CD14-positive monocyte (primary cell): Measurements from ENCODE around the gene IPO11. TPM values are rescaled to one million over a fixed set of nuclear protein-coding genes. Genes with fewer than 3 reads are reported as not detected.

Experiments
- DNase-seq, 3 donors: peaks; one replicate each; pipeline ENCODE4 v3.0.0-alpha.2; 2011 to 2022
- H2AFZ ChIP-seq: 2 replicates; pipeline ENCODE4 v1.6.0; 2012; ENCODE audit warnings: mild to moderate bottlenecking, low read depth, low read length, inconsistent platforms; ENCODE audit not compliant: insufficient read depth, poor library complexity, severe bottlenecking
- H3K27ac ChIP-seq, 2 donors: 1 replicate in 1 of 2; 2 replicates in 1 of 2; pipeline ENCODE4 v1.5.1; 2012 to 2013; ENCODE audit warnings: low read length in 2 of 2, control low read depth in 1 of 2, inconsistent platforms in 1 of 2, low read depth in 1 of 2, mild to moderate bottlenecking in 1 of 2
- H3K27me3 ChIP-seq, 2 donors: one replicate each; pipeline versions ENCODE4 v1.6.0 to v1.6.1; 2011 to 2013; ENCODE audit warnings: low read length in 2 of 2; ENCODE audit not compliant: control insufficient read depth in 2 of 2, insufficient read depth in 2 of 2
- H3K36me3 ChIP-seq, 2 donors: replicated peaks in 1 of 2; 1 replicate in 1 of 2; 2 replicates in 1 of 2; pipeline versions ENCODE4 v1.5.1 to v1.6.1; 2012 to 2013; ENCODE audit warnings: low read length in 2 of 2, control low read depth in 1 of 2, inconsistent platforms in 1 of 2, mild to moderate bottlenecking in 1 of 2; ENCODE audit not compliant: insufficient read depth in 2 of 2, control insufficient read depth in 1 of 2
- H3K4me1 ChIP-seq, 2 donors: 1 replicate in 1 of 2; 2 replicates in 1 of 2; pipeline versions ENCODE4 v1.5.1 to v1.6.1; 2012 to 2013; ENCODE audit warnings: low read length in 2 of 2, control low read depth in 1 of 2, inconsistent platforms in 1 of 2, mild to moderate bottlenecking in 1 of 2, moderate library complexity in 1 of 2; ENCODE audit not compliant: insufficient read depth in 2 of 2, control insufficient read depth in 1 of 2
- H3K4me2 ChIP-seq: replicated peaks from 2 replicates; pipeline ENCODE3; 2012; ENCODE audit warnings: low read length, moderate library complexity, mild to moderate bottlenecking; ENCODE audit not compliant: poor library complexity, severe bottlenecking; ENCODE audit errors: extremely low read depth
- H3K4me3 ChIP-seq, 3 experiments: fragments of 200-600 bp in 1 of 3; sonication (generic) in 1 of 3; replicated peaks in 1 of 3; 1 replicate in 2 of 3; 2 replicates in 1 of 3; pipeline ENCODE4 v1.5.1; 2011 to 2013; ENCODE audit warnings: low read length in 3 of 3, mild to moderate bottlenecking in 3 of 3, control low read depth in 2 of 3, low read depth in 2 of 3, inconsistent platforms in 1 of 3, moderate library complexity in 1 of 3
- H3K79me2 ChIP-seq: 2 replicates; pipeline ENCODE4 v1.6.0; 2012; ENCODE audit warnings: mild to moderate bottlenecking, control low read depth, inconsistent platforms, low read length, moderate library complexity; ENCODE audit not compliant: insufficient read depth
- H3K9ac ChIP-seq: 2 replicates; pipeline ENCODE4 v1.6.0; 2017; ENCODE audit warnings: low read length, mild to moderate bottlenecking; ENCODE audit not compliant: insufficient read depth, poor library complexity, severe bottlenecking
- H3K9me3 ChIP-seq, 2 donors: replicated peaks in 1 of 2; 1 replicate in 1 of 2; 2 replicates in 1 of 2; pipeline versions ENCODE4 v1.5.1 to v1.6.1; 2012 to 2013; ENCODE audit warnings: low read length in 2 of 2, control low read depth in 1 of 2; ENCODE audit not compliant: control insufficient read depth in 1 of 2, insufficient read depth in 1 of 2
- H4K20me1 ChIP-seq: 2 replicates; pipeline ENCODE4 v1.6.0; 2012; ENCODE audit warnings: mild to moderate bottlenecking, low read length, control low read depth, moderate library complexity; ENCODE audit not compliant: insufficient read depth
- H3K27ac Mint-ChIP-seq, 7 donors: one replicate each; pipeline ENCODE4 v1.8.0; 2020; ENCODE audit warnings: mild to moderate bottlenecking in 7 of 7, mixed read lengths in 7 of 7, moderate library complexity in 6 of 7, inconsistent platforms in 2 of 7
- H3K27me3 Mint-ChIP-seq, 3 donors: one replicate each; pipeline ENCODE4 v1.8.0; 2021 to 2022; ENCODE audit warnings: low read depth in 3 of 3, mild to moderate bottlenecking in 3 of 3, mixed read lengths in 3 of 3, moderate library complexity in 3 of 3, inconsistent platforms in 1 of 3
- H3K36me3 Mint-ChIP-seq, 2 donors: one replicate each; pipeline ENCODE4 v1.8.0; 2020; ENCODE audit warnings: mixed read lengths in 2 of 2, inconsistent platforms in 1 of 2, mild to moderate bottlenecking in 1 of 2
- H3K4me1 Mint-ChIP-seq: one replicate; pipeline ENCODE4 v1.8.0; 2020; ENCODE audit warnings: mild to moderate bottlenecking, mixed read lengths
- H3K4me3 Mint-ChIP-seq, 2 donors: one replicate each; pipeline ENCODE4 v1.8.0; 2020; ENCODE audit warnings: mild to moderate bottlenecking in 2 of 2, mixed read lengths in 2 of 2, moderate library complexity in 1 of 2
- H3K9me3 Mint-ChIP-seq, 7 donors: one replicate each; pipeline ENCODE4 v1.8.0; 2020 to 2022; ENCODE audit warnings: mixed read lengths in 7 of 7, mild to moderate bottlenecking in 6 of 7, moderate library complexity in 6 of 7, inconsistent platforms in 2 of 7
- WGBS: methylation state at CpG from one replicate; pipeline ENCODE4 v1.1.5; 2013; ENCODE audit warnings: missing lambda C conversion rate; ENCODE audit not compliant: insufficient coverage; 5-methylcytosine and 5-hydroxymethylcytosine counted together
- intact Hi-C, 2 donors: fragments of 100-400 bp; cut with micrococcal nuclease; formaldehyde crosslinking; loops; one replicate each; pipeline versions ENCODE4 v1.15.0 to v1.15.1; 2023
- polyA plus RNA-seq, 3 donors: library from polyadenylated mRNA; depleted of rRNA in 1 of 3; unstranded in 2 of 3; stranded (reverse) in 1 of 3; fragments of 300-500 nt in 2 of 3; fragments of >200 nt in 1 of 3; fragmentation: Illumina TruSeq in 2 of 3; gene quantifications; 1 replicate in 2 of 3; 2 replicates in 1 of 3; pipeline ENCODE4 v1.2.3, GENCODE V29; 2012 to 2021
- TF ChIP-seq, protein P1 (sequence below): fragments of 200-600 bp; IDR thresholded peaks from one replicate; pipeline ENCODE4 v1.8.0; 2022; ENCODE audit warnings: antibody characterized with exemption, mild to moderate bottlenecking

IPO11 gene
- polyA plus RNA-seq, 3 donors: 4.4 to 5.5 (median 5.3) TPM

DNA sequence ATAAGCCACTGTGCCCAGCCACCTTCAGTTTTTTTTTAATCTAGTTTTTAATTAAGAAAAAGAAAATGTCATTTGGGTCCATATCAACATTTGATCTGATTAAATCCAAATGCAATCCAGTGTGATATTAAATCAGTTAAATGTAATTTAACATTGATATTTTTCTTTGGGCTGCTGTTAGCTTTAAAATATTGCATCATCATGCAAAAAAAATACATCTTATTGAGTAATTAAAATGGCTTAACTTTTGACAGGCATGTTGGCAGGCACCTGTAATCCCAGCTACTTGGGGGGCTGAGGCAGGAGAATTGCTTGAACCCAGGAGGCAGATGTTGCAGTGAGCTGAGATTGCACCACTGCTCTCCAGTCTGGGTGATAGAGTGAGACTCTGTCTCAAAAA is 143.4 kb downstream of the IPO11 start:
- Histone ChIP-seq H4K20me1 (no peaks in the 10 kb centered on the region), H3K4me1 (no peaks in the 10 kb centered on the region), H3K27me3 (no peaks in the 10 kb centered on the region), H3K9ac (no peak overlapping the region), H3K4me2 (no peak overlapping the region), H3K4me3 (no peak overlapping the region), H3K9me3 (no peaks in the 10 kb centered on the region), H3K36me3 (peaks cover 4 to 19% of the 10 kb centered on the region in 2 donors), H3K27ac (no peak overlapping the region), H3K79me2 (no peaks in the 10 kb centered on the region), H2AFZ (no peak overlapping the region)
- Mint-ChIP-seq H3K36me3 (peaks cover 43% of the 10 kb centered on the region in 2 donors), H3K27me3 (no peaks in the 10 kb centered on the region), H3K27ac (no peak overlapping the region), H3K9me3 (no peaks in the 10 kb centered on the region), H3K4me3 (no peak overlapping the region), H3K4me1 (no peaks in the 10 kb centered on the region)
- TF ChIP-seq, protein P1, sequence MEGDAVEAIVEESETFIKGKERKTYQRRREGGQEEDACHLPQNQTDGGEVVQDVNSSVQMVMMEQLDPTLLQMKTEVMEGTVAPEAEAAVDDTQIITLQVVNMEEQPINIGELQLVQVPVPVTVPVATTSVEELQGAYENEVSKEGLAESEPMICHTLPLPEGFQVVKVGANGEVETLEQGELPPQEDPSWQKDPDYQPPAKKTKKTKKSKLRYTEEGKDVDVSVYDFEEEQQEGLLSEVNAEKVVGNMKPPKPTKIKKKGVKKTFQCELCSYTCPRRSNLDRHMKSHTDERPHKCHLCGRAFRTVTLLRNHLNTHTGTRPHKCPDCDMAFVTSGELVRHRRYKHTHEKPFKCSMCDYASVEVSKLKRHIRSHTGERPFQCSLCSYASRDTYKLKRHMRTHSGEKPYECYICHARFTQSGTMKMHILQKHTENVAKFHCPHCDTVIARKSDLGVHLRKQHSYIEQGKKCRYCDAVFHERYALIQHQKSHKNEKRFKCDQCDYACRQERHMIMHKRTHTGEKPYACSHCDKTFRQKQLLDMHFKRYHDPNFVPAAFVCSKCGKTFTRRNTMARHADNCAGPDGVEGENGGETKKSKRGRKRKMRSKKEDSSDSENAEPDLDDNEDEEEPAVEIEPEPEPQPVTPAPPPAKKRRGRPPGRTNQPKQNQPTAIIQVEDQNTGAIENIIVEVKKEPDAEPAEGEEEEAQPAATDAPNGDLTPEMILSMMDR: no peak
- intact Hi-C loops: no loop called here
- no peak for DNase-seq

DNA sequence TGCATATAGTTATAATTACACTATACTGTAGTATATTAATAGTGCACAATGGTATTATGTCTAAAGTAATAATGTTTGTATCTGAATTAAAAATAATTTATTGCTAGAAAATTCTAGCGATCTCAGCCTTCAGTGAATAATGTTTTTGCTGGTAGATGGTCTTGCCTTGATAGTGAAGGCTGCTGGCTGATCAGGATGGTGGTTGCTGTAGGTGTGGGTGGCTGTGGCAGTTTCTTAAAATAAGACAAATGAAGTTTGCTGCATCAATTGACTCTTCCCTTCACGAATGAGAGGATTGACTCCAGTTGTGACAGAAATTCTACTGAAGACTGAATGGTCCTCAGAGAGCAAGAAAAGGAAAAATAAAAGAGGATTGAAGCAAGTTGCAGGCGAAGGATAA is 146.4 kb downstream of the IPO11 start:
- H3K4me3 ChIP-seq: no peak overlapping the region
- WGBS: 100% methylated on average over 2 of the region's 3 CpGs
- no peaks in the 10 kb centered on the region for H3K9me3 ChIP-seq
- Mint-ChIP-seq H3K27me3 (no peaks in the 10 kb centered on the region), H3K9me3 (no peaks in the 10 kb centered on the region), H3K4me1 (no peaks in the 10 kb centered on the region), H3K36me3 (peaks cover 33 to 43% of the 10 kb centered on the region in 2 donors), H3K27ac (peak overlapping the region in 1 of 7 donors; percentile 59), H3K4me3 (no peak overlapping the region)
- no peak overlapping the region for H3K9ac ChIP-seq
- no peaks in the 10 kb centered on the region for H3K4me1 ChIP-seq
- DNase-seq: no peak
- TF ChIP-seq, protein P1: no peak
- no peaks in the 10 kb centered on the region for H3K27me3 ChIP-seq
- H3K79me2 ChIP-seq: no peaks in the 10 kb centered on the region
- no peaks in the 10 kb centered on the region for H4K20me1 ChIP-seq
- H2AFZ ChIP-seq: no peak overlapping the region
- no peak overlapping the region for H3K4me2 ChIP-seq
- no peak overlapping the region for H3K27ac ChIP-seq
- H3K36me3 ChIP-seq: peaks cover 11 to 13% of the 10 kb centered on the region in 2 donors
- intact Hi-C loops: no loop called here
